Measurements from ENCODE around the gene KRTCAP2.
A peak's percentile ranks its signal among the peaks of the same experiment; 100 is the strongest.
"Not testable (repeated sequence)": the region's sequence is repeated elsewhere in the genome, so short reads cannot be mapped to it uniquely, and the experiment has no call there.

KRTCAP2 gene

DNA sequence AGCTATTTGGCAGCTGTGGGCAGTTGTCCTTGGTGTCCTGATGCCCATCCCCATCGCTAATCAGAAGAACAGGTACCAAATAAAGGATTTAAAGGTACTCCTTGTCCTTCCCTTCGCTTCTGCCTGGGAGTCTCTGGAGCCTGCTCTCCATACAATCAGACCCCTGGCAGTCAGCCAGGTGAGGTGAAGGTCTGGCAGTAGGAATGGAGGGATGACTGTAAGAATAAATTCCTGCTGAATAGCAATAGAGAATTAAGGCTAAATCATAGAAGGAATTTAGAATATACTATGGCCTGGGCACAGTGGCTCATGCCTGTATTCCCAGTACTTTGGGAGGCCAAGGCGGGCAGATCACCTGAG lies 25.4 kb upstream of the KRTCAP2 start:
- DNase-seq = no peak

DNA sequence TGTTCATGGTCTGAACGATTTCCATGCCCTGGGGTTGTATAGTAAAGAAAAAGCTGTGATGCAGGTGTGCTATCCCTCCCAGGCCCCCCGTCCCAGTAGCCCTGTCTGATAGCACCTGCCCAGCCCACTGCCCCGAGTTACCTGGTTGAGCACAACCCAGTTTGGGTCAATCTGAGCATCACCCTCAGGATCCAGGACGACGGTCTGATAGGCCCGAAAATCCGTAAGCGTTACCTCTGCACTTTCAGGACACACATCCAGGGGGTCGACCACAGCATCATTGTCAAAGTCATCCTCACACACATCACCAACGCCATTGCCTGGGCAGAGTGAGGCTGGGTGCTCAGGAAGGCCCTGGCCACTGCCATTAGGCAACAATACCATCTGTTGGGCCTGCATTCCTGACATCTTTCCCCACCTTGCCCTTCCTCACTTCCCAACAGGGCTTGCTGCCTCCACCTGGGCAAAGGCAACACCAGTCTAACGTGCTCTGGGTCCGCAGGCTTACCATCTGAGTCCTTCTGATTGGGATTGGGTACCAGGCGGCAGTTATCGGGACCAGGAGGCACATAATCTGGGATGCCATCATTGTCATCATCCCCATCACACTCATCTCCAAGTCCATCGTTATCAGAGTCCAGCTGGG lies 24.9 kb upstream of the KRTCAP2 start:
- DNase-seq = no peak

DNA sequence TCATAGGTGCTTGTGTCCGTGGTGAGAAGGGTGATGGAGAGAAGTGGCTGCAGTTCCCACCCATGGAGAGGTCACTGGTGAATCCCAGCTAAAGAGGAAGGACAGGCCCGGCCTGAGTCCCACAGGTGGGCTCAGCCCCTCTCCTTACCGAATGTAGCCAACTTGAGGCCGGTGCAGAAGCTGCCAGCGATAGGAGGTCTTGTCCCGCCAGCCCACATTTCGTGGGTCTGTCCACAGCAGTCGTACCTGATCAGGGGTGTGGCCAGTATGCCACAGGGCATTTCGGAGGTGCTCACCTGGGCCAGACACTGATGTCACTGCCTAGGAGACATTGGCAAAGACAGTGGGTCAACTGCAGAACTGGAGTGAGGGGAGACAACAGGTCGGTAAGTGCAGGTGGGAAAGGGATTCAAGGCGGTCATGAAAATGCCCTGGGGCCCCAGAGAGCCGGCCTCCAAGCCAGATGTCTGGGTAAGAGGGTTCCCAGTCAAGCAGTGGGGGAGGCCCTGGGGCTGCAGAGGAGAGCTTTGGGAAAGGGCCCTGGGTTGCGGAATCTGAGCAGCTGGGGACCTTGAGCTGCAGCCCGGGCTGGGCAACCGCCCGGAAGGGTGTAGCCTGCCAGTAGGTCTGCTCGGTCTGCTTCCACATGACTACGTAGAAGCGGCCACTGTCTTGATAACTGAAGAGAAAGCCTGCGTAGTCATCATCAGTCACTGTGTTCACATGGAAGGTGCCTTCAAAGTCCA lies 24.0 kb upstream of the KRTCAP2 start:
- no peak for DNase-seq

DNA sequence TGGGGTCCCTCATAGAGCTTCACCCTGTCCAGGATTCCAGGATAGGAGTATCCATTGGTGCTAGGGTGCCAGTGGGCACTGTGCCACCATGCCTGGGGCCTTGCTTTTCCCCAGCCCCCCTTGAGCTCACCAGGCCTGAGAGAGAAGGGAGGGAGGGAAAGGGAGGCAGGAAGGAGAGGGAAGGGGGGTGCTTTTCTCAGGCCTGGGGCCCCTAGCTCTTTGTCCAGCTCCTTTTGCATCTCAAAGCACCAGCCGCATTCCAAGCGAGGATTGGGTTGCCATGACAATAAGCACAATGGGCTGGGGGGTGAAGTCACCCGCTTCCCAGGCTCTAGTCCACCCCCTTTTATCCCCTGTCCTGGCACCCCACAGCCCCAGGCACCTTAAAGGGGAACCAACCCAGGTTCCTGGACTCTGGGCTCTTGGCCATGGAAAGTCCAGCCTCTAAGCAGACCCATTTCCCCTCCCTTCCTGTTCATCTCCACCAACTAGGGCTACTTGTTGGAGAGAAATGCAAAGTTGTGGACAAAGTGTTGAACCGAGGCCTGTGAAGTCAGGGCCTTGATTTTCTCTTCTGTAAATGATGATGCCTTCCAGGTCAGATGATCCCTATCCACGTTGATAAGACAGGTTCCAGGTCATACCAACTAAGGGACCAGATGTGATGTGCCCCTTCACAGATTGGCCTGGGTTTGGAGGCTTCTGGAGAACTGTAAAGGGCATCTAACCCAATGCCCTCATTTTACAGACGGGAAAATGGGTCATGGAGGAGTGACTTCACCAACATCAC lies 23.2 kb upstream of the KRTCAP2 start:
- no peak for DNase-seq

DNA sequence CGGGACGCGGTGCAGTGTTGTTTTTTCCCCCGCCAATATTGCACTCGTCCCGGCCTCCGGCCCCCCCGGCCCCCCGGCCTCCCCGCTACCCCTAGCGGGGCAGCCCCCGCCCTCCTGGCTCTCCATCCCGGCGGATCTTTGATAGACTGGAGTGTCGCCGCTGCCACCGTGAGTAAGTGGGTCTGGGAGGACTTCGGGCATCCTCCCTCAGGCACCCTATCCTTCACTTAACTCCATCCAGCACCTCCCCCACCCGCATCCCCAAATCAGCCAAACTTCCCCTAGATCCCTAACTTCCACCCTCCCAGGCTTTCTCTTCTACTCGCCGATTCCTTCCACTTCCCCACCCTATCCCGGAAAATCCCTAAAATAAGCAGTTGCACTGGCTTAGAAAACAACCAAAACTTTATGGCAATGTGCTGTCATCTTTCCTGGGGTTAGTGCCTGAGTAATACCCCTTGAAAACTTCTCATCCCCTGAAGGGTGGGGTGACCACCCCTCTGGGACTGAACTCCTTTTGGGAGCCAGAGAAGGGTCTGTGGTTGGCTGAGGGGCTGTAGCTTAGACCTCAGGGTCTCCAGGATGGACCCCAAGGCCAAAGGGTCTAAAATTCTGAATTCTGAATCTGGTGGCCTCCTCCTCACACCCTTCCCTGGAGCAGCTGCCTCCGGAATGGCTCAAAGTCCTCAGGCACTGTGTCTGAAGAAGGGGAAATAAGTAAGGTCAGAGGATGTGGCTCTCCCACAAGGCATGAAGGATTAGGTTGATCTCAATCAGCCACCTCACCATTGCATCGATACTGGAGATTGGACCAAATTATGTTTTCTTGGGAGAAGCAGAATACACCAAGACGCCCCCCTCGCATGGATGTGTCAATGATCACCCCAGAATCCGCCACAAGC lies 22.3 kb upstream of the KRTCAP2 start:
- DNase-seq = no peak

DNA sequence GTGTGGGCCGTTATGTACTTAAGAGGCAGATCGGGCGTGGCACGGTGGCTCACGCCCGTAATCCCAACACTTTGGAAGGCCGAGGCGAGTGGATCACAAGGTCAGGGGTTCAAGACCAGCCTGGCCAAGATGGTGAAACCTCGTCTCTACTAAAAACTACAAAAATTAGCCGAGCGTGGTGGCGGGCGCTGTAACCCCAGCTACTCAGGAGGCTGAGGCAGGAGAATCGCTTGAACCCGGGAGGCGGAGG lies 20.8 kb upstream of the KRTCAP2 start:
- not testable (repeated sequence) for DNase-seq

DNA sequence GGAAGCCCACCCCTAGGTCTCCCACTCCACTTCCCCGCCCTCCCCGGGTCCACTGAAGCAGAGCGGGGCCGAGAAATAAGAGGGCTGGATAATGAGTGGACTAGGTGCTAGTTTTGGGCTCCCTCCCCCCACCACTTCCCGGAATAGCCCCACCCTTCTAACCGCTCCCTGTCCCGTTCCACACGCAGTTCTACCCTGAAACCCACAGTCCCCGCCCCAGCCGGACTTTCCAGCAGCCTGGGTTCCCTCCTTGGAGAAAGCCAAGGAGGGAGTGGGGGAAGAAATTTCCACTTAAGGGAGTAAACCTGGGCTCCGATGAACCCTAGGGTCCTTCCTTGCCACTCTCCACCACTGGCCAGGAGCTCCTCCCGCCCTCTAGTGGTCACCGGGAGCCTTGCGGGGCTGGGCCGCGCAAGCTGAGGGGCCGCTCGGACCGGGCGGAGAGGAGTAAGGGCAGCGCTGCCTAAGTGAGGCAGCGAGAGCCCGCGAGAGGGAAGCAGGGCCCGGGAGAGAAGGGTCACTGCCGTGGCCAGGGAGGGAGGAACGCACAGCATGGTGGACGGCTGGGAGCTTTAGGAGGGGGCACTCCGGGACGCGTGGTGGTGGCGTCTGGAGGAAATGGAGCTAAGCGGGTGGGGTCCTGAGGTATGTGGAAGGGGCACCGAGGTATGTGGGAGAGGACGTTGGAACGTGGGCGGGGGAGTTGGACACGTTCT lies 20.3 kb upstream of the KRTCAP2 start:
- peak; percentile 87 to 92 for DNase-seq

DNA sequence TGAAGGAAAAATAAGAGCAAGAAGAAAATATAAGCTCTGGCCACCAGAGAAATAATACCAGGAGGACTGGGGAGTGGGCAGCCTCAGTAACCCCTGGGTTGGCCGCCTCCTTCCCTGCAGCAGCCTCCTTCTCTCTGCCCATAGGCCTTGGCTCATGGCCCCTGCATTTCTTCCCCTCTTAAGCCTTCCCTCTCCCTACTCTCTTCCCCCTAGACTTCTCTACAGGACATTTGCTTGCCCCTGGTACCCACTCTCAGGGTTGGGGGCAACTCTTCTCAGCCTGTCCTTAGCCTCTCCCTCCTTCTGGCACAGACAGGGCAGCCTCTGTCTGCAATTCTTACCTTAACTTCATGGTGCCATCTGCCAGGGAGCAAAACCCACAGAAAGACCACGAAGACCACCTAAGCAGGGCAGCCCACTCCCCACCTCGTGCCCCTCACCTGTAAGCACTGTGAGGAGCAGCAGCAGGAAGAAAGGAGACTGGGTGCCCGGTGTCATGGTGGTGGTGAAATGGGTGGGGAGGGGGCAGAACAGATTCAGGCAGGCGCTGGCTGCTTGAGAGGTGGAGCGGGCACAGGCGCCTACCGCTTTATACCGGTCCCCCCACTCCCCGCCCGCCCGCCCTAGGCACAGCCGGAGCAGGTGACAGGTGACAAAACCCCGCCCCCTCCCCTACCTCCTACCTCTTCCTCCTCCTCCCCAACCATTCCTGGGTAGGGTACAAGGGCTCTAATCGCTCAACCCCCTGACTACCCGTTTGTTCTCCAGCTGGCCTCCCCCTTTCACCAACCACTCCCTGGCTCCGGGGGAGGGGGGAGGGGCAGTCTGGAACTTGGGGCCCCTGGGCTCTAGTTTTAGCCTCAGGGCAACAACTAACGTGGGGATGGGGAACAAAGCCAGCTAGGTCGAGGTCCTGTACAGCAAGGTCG lies 19.5 kb upstream of the KRTCAP2 start:
- peak; percentile 72 to 85 for DNase-seq

DNA sequence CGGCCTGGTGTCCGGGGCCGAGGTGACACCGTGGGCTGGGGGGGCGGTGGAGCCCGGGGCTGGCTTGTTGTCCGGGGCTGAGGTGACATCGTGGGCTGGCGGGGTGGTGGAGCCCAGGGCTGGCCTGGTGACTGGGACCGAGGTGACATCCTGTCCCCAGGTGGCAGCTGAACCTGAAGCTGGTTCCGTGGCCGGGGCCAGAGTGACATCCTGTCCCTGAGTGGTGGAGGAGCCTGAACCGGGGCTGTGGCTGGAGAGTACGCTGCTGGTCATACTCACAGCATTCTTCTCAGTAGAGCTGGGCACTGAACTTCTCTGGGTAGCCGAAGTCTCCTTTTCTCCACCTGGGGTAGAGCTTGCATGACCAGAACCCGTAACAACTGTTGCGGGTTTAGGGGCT lies 18.8 kb upstream of the KRTCAP2 start:
- no peak for DNase-seq

DNA sequence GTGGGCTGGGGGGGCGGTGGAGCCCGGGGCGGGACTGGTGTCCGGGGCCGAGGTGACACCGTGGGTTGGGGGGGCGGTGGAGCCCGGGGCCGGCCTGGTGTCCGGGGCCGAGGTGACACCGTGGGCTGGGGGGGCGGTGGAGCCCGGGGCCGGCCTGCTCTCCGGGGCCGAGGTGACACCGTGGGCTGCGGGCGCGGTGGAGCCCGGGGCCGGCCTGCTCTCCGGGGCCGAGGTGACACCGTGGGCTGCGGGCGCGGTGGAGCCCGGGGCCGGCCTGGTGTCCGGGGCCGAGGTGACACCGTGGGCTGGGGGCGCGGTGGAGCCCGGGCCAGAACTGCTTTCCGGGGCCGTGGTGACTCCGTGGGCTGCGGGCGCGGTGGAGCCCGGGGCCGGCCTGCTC lies 16.8 kb upstream of the KRTCAP2 start:
- not testable (repeated sequence) for DNase-seq

DNA sequence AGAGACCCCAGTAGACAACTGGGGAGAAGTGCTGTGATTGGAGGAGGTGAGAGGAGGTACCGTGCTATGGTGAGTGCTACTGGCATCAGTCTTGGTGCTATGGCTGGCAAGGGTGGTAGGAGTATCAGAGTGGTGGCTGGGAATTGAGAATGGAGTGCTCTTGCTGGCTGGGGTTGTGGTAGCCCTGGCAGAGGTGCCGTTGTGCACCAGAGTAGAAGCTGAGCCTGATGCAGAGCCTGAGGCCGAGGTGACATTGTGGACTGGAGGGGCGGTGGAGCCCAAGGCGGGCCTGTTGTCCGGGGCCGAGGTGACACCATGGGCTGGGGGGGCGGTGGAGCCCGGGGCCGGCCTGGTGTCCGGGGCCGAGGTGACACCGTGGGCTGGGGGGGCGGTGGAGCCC lies 15.2 kb upstream of the KRTCAP2 start:
- DNase-seq = no peak

DNA sequence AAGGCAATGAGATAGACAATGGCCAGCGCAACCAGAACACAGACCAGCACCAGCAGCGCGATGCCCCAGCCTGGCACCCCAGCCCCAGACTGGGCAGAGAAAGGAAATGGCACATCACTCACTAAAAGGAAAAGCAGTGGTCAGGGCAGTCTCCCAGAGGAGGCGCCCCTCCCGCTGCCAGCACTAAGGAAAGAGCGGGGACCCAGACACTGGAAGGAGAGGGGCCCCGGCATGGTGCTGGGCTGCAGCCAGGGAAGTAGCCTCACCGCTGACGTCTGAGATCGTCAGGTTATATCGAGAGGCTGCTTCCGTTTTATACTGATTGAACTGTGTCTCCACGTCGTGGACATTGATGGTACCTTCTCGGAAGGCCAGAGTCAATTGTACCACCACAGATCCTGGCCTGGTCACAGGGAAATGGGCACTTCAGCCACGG lies 14.4 kb upstream of the KRTCAP2 start:
- DNase-seq = no peak

DNA sequence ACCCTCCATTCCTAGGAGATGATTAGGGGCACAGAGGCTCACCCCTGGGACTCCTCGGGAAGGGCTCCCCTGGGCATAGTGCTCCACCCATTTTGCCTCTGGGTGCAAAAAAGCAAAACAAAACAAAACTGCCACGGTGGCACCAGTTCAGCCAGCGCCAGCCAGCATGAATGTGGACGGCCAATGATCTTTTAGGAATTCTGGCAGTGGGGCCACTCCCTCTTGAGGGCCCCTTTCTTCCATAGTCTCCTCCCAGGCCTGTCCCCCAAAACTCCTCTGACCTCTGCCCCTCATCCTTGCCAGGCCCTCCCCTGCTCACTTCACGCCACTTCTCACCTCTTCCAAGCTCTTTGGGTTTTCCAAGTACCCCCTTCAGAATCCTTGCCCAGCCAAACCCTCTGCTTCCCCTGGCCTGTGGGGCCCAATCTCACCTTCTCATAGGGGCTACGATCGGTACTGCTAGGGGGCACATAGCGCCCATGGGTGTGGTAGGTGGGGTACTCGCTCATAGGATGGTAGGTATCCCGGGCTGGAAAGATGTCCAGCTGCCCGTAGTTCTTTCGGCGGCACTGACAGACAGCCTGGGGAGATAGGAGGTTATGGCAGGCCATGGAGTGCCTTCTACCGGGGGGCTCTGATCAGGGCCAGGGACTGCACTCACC lies 13.8 kb upstream of the KRTCAP2 start:
- DNase-seq = no peak

DNA sequence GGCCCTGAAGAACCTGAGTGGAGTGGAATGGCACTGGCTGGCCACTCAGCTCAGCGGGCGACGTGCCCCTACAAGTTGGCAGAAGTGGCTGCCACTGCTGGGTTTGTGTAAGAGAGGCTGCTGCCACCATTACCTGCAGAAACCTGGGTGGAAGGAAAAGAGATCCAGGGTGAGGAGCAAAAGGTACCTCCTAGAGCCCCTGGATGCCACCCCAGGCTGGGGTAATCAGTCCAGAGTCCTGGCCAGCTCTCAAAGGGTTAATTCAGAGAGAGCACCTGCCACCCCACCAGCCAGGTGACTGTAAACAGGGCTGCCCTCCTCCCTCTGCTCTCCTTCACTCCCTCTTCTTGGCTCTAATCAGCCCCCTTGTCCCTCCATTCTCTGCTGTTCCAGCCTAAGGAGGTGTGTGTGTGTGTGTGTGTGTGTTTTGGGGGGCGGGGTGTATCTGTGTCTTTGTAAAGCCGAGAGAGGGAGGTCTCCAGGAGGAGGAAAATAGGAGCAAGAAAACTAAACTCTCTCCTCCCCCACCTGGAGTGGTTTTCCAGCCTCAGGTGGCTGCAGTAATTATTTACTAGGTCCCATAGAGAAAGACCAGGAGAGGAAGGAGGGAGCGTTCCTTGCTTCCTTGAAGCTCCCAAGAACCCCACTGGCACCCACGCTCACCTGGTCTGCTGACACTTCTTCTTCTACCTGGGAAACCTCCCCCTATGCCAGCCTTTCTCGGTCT lies 13.1 kb upstream of the KRTCAP2 start:
- DNase-seq = no peak

DNA sequence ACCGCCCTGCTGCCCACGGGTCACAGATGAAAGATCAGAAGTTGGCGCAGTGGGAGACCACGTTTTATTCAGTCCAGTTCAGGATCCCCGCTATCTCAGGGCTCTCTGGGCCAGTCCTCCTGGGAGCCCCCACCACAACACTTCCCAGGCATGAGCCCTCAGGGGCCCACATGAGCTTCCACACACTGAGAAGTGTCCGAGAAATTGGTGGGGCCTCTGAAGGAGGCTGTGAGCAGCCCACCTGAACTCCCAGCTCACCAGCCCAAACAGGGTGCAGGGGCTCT lies 12.6 kb upstream of the KRTCAP2 start:
- no peak for DNase-seq

DNA sequence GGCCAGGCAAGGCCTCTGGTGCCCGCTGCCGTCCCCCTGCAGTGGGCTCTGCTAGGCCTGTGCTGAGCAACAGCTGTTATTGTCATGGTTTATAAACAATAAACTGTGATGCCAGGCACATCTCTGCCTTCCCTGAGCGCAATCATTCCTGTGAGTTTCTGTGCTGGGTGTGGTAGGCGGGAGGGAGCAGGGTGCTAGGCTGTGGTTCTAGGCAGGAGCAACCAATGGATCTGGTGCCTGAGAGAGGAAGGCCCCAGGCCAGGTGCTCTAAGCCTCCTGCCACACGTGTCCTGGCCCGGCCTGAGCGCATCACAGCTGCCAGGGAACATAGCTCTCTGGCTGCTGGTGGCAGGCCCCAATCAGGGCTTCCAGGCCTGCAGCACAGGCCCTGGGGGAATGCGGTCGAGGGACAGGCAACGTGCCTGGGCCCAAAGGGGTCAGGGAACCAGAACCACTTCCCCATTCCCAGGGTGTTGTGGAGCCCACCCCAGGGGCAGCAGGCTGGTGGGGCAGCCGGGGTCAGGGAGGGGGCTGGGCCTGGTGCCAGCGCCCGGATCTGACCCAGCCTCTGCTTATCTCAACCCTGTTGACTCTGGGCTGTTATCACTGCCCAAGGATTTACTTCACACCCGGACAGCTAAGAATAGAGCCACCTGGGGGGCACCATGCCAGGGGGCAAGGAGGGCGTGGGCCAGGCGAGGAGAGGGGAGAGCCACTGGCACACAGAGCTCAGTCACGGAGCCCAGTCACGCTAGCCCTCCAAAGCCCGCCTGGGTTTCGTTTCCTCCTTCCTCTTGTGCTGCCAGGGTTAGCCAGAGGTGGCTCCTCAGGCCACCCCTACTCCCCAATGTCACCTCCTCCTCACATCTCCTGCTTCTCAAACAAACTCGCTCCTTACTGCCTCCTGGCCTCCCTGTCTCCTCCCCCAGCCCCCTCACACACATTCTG lies 12.0 kb upstream of the KRTCAP2 start:
- DNase-seq = no peak

DNA sequence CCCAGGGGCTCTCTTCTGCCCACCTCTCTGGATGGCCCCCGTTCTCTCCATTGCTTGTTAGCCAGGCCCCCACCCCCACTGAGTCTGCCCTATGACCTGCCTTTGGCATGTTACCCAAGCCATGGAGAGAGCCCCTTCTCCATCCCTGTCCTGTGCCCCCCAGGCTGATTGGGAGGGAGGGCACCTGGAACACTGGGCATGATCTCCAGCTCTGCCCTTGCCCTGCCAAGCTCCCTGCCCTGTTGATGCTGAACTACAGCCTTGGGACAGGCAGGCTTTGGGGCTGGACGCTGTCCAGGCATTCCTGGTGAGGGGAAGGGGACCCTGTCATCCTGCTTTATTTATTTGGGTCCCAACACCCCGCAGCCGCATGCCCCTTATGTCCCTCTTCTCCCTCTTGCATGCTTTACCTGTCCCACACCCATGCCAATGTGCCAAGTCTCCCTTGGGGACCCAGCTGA lies 11.3 kb upstream of the KRTCAP2 start:
- DNase-seq = no peak

DNA sequence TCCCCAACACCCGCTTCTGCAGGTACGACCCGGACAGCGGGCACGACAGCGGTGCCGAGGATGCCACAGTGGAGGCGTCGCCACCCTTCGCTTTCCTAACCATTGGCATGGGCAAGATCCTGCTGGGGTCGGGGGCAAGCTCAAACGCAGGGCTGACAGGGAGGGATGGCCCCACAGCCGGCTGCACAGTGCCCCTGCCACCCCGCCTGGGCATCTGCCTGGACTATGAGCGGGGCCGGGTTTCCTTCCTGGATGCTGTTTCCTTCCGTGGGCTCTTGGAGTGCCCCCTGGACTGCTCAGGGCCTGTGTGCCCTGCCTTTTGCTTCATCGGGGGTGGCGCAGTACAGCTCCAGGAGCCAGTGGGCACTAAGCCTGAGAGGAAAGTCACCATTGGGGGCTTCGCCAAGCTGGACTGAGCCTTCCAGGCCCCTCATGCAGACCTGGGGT lies 10.7 kb upstream of the KRTCAP2 start:
- DNase-seq = no peak

DNA sequence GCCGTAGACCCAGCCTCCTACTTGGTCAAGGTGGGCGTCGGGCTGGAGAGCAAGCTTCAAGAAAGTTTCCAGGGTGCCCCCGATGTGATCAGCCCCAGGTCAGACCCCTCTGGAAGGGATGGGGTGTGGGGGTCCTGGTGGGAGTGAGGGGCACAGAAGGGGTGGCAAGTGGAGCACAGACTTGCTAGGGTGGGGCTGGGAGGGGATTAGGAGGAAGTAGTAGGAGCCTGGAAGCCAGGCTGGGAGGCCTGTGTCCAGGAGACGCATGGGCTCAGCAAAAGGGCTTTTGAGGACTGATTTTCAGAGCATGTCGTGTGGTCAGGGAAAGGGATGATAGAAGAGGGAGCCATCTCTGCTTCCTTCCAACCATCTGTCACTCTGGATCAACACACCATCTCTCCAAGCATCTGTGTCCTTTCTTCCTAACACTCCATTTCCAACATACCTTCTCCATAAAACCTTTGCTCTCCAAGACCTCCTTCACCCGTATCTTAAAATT lies 9.0 kb upstream of the KRTCAP2 start:
- no peak for DNase-seq

All from NCI-H187 (cell line).